K562 (cell line): ENCODE data around the gene LRRC39. TPM values are rescaled to one million over a fixed set of nuclear protein-coding genes. Genes with fewer than 3 reads are reported as not detected.

Experiments used
- ATAC-seq: fragments of 200-7000 bp; cut with Tn5 transposase; 3 replicates; pipeline ENCODE4 v1.9.1; 2020; ENCODE audit warnings: moderate library complexity
- BruUV-seq: library from RNA; stranded (reverse); fragments of 400-500 nt; replicated peaks from 2 replicates; lab custom pipeline; 2021; lab: Mats Ljungman, UMichigan
- CTCF ChIA-PET: fragments of 300-600 bp; formaldehyde crosslinking; extraction: SDS; loops from one replicate; lab custom pipeline; 2021; ENCODE audit warnings: low intra/inter-chr PET ratio; lab: Yijun Ruan, JAX
- POLR2A ChIA-PET: fragments of 300-600, 350-650 bp; sonication (Branson Sonifier 250); formaldehyde crosslinking; extraction: SDS; loops from one replicate; lab custom pipeline; 2021; ENCODE audit warnings: antibody characterized with exemption, inconsistent platforms; lab: Yijun Ruan, JAX
- DNase-seq, 4 experiments: peaks; one replicate each; pipeline versions ENCODE4 v3.0.0 to v3.0.0-alpha.2; 2011 to 2018; ENCODE audit warnings: low spot score in 3 of 4, mixed read lengths in 3 of 4; ENCODE audit errors: extremely low read depth in 1 of 4
- FAIRE-seq: peaks from 2 replicates; lab custom pipeline; 2011; peaks lifted over from hg19 to GRCh38; lab: Jason Lieb, UNC
- H2AFZ ChIP-seq: 2 replicates; pipeline ENCODE4 v1.6.0; 2011; ENCODE audit warnings: low read depth, low read length, control low read depth, inconsistent platforms
- H3K27ac ChIP-seq: fragments of 200-600 bp; 3 replicates; pipeline ENCODE4 v1.8.0; 2011; ENCODE audit warnings: low read depth, mild to moderate bottlenecking, control low read depth, inconsistent platforms, low read length, moderate library complexity, mixed read lengths; ENCODE audit errors: extremely low read depth
- H3K27me3 ChIP-seq, 2 experiments: fragments of 300-600 bp in 1 of 2; 2 replicates in 1 of 2; 3 replicates in 1 of 2; pipeline versions ENCODE4 v1.6.0 to v1.8.0; 2011; ENCODE audit warnings: inconsistent platforms in 2 of 2, low read length in 2 of 2, mild to moderate bottlenecking in 1 of 2, mixed read lengths in 1 of 2, moderate library complexity in 1 of 2; ENCODE audit not compliant: control insufficient read depth in 2 of 2, insufficient read depth in 2 of 2
- H3K36me3 ChIP-seq: fragments of 300-600 bp; 3 replicates; pipeline ENCODE4 v1.8.0; 2011; ENCODE audit warnings: mild to moderate bottlenecking, low read length, inconsistent platforms; ENCODE audit not compliant: control insufficient read depth, insufficient read depth
- H3K4me1 ChIP-seq, 2 experiments: fragments of 200-600 bp in 1 of 2; replicated peaks in 1 of 2; 2 replicates in 1 of 2; 3 replicates in 1 of 2; pipeline versions ENCODE4 v1.5.1 to v1.8.0; 2011; ENCODE audit warnings: inconsistent platforms in 2 of 2, low read length in 2 of 2, mild to moderate bottlenecking in 1 of 2, mixed read lengths in 1 of 2, moderate library complexity in 1 of 2; ENCODE audit not compliant: control insufficient read depth in 2 of 2, insufficient read depth in 2 of 2
- H3K4me2 ChIP-seq: 2 replicates; pipeline ENCODE4 v1.6.1; 2011; ENCODE audit warnings: low read length, control low read depth, inconsistent platforms, mixed read lengths; ENCODE audit not compliant: insufficient read depth
- H3K4me3 ChIP-seq: fragments of 200-600 bp; sonication (generic), shearing (Covaris generic); 2 replicates; pipeline ENCODE4 v1.5.1; 2016; ENCODE audit warnings: control low read depth, inconsistent platforms
- H3K79me2 ChIP-seq: fragments of 200-600 bp; 3 replicates; pipeline ENCODE4 v1.8.0; 2011; ENCODE audit warnings: low read length, inconsistent platforms; ENCODE audit not compliant: control insufficient read depth, insufficient read depth
- H3K9ac ChIP-seq, 2 experiments: 2 replicates each; pipeline versions ENCODE4 v1.6.0 to v1.6.1; 2011; ENCODE audit warnings: low read depth in 2 of 2, low read length in 2 of 2, control low read depth in 1 of 2, inconsistent platforms in 1 of 2, mild to moderate bottlenecking in 1 of 2, mixed read lengths in 1 of 2; ENCODE audit not compliant: insufficient read depth in 1 of 2
- H3K9me1 ChIP-seq: one replicate; pipeline ENCODE4 v1.6.0; 2011; ENCODE audit warnings: inconsistent platforms, mild to moderate bottlenecking, low read length, moderate library complexity; ENCODE audit not compliant: control insufficient read depth, insufficient read depth
- H3K9me3 ChIP-seq: replicated peaks from 2 replicates; pipeline ENCODE4 v1.5.1; 2011; ENCODE audit warnings: low read depth, low read length, inconsistent platforms; ENCODE audit not compliant: control insufficient read depth, insufficient read depth
- H4K20me1 ChIP-seq: replicated peaks from 2 replicates; pipeline ENCODE4 v1.6.1; 2011; ENCODE audit warnings: low read length, inconsistent platforms, mixed read lengths; ENCODE audit not compliant: control insufficient read depth, insufficient read depth
- CHD2 ChIP-seq: IDR thresholded peaks from 2 replicates; pipeline ENCODE4 v1.6.1; 2011; ENCODE audit warnings: low read depth, low read length
- NR2C2 ChIP-seq, 2 experiments: fragments of 200-800 bp in 1 of 2; sonication (Bioruptor generic) in 1 of 2; sonication (generic) in 1 of 2; formaldehyde crosslinking in 1 of 2; IDR thresholded peaks; 2 replicates each; pipeline versions ENCODE4 v1.6.1 to v1.8.0; 2016 to 2022; ENCODE audit warnings: mild to moderate bottlenecking in 1 of 2, missing compliant biosample characterization in 1 of 2, missing genetic modification characterization in 1 of 2, missing genetic modification reagents in 1 of 2
- RAD21 ChIP-seq, 2 experiments: fragments of 250-450 bp in 1 of 2; fragments of 450-650 bp in 1 of 2; sonication (Bioruptor Pico) in 1 of 2; formaldehyde crosslinking in 1 of 2; IDR thresholded peaks in 1 of 2; conservative IDR thresholded peaks in 1 of 2; 2 replicates each; pipeline versions ENCODE4 v1.4.0 to v1.8.0; 2020 to 2022; ENCODE audit warnings: mild to moderate bottlenecking in 2 of 2, moderate library complexity in 1 of 2
- ZNF561 ChIP-seq: fragments of 450-650 bp; formaldehyde crosslinking; conservative IDR thresholded peaks from 2 replicates; pipeline ENCODE4 v1.4.0; 2020; ENCODE audit warnings: mild to moderate bottlenecking, moderate library complexity
- WGBS: fragments of 100-300 bp; shearing (Covaris generic); methylation state at CpG from one replicate; pipeline ENCODE4 v1.1.6; 2016; ENCODE audit warnings: low coverage, mixed read lengths; ENCODE audit not compliant: insufficient coverage; ENCODE audit errors: missing lambda C conversion rate; 5-methylcytosine and 5-hydroxymethylcytosine counted together
- in situ Hi-C: fragments of 300-500 bp; cut with MboI; formaldehyde crosslinking; loops from 4 replicates; pipeline ENCODE4 v1.15.0; 2018; ENCODE audit warnings: inconsistent platforms, mixed read lengths
- intact Hi-C: fragments of 100-400 bp; cut with micrococcal nuclease; formaldehyde crosslinking; loops from 2 replicates; pipeline ENCODE4 v1.14.2; 2022
- polyA plus RNA-seq, 8 experiments: library from polyadenylated mRNA; depleted of rRNA in 4 of 8; stranded (reverse) in 5 of 8; unstranded in 3 of 8; fragments of >200 nt; fragmentation: Nextera tagmentation in 2 of 8; fragmentation: Illumina TruSeq in 1 of 8; extraction: Ambion mirVana in 2 of 8; extraction: Trizol in 1 of 8; gene quantifications; 2 replicates each; pipeline versions ENCODE4 v1.2.1 to v1.2.3, GENCODE V29; 2011 to 2014; ENCODE audit warnings: inconsistent platforms in 1 of 8, missing spikeins in 1 of 8
- total RNA-seq, 7 experiments: library from RNA; depleted of rRNA in 6 of 7; stranded (reverse); fragments of >200 nt in 6 of 7; fragmentation: Illumina TruSeq in 2 of 7; extraction: Trizol in 2 of 7; gene quantifications; 2 replicates each; pipeline versions ENCODE4 v1.2.1 to v1.2.3, GENCODE V29; 2011 to 2021; ENCODE audit warnings: low replicate concordance in 1 of 7
- TF ChIP-seq, protein P1 (sequence below), 3 experiments: IDR thresholded peaks in 2 of 3; conservative IDR thresholded peaks in 1 of 3; 2 replicates each; pipeline ENCODE4 v1.5.1; 2011 to 2012; ENCODE audit warnings: low read length in 3 of 3, mild to moderate bottlenecking in 3 of 3, control low read depth in 2 of 3, improper control_type of control experiment in 1 of 3, inconsistent platforms in 1 of 3, low read depth in 1 of 3, mixed read lengths in 1 of 3, moderate library complexity in 1 of 3; ENCODE audit not compliant: insufficient read depth in 2 of 3

Gene LRRC39
- total and polyA plus RNA-seq, 9 of the 15 experiments (the other 6 are each of a cell fraction or from before 2014, with no cell fraction given) = 1.00 to 3.1 (median 1.3) TPM

DNA sequence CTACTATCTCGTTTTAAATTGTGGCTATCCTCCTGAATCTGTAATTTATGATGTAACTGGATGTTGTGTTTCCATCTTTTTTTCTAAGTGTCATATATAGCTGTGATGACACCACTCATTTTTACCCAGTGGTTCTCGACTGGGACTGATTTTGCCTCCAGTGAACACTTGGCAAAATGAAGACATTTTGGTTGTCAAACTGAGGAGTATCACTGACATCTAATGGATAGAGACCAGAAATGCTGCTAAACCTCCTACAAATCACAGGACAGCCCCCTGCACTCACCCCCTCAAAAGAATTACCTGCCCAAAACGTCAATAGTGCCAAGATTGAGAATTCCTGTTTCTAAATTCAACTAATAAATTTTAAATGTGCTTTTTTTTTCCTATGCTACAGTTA, 43.2 kb downstream of the LRRC39 start:
- no peak overlapping the region for H3K4me3 ChIP-seq
- ChIA-PET POLR2A (no interaction called here), CTCF (interaction anchor here (0.6 kb wide), 1 partner anchor 301 kb away, joined by 3 read pairs; no protein-coding TSS in a partner anchor)
- no TSS peak for BruUV-seq
- H3K9me1 ChIP-seq = no peaks in the 10 kb centered on the region
- ATAC-seq (no peak), DNase-seq (peak in 1 of 4 experiments; percentile 23), FAIRE-seq (no peak)
- 0 out of 2 replicates have a peak, but pooled peaks cover 3% of the 10 kb centered on the region for H4K20me1 ChIP-seq
- in situ Hi-C loops = no loop called here
- H3K27me3 ChIP-seq = no peaks in the 10 kb centered on the region
- peaks cover 54% of the 10 kb centered on the region for H3K36me3 ChIP-seq
- intact Hi-C loops = loop anchor here (2.0 to 10.0 kb wide), 6 partner anchors 96 to 760 kb away; partner anchors contain the start of genes CDC14A, DBT, EXTL2 and RTCA
- H2AFZ ChIP-seq = no peak overlapping the region
- TF ChIP-seq, protein P1, sequence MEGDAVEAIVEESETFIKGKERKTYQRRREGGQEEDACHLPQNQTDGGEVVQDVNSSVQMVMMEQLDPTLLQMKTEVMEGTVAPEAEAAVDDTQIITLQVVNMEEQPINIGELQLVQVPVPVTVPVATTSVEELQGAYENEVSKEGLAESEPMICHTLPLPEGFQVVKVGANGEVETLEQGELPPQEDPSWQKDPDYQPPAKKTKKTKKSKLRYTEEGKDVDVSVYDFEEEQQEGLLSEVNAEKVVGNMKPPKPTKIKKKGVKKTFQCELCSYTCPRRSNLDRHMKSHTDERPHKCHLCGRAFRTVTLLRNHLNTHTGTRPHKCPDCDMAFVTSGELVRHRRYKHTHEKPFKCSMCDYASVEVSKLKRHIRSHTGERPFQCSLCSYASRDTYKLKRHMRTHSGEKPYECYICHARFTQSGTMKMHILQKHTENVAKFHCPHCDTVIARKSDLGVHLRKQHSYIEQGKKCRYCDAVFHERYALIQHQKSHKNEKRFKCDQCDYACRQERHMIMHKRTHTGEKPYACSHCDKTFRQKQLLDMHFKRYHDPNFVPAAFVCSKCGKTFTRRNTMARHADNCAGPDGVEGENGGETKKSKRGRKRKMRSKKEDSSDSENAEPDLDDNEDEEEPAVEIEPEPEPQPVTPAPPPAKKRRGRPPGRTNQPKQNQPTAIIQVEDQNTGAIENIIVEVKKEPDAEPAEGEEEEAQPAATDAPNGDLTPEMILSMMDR (IDR thresholded peaks at IDR 0.05 in 2 of 3, conservative IDR thresholded peaks at IDR 0.05 in 1 of 3; ENCODE audit: insufficient read depth in 2 of 3, low read depth in 1 of 3, low read length in 3 of 3) = peak in 2 of 3 experiments; percentile 16 to 22; a peak in 1 of 6 replicates
- TF ChIP-seq CHD2 = no peak
- TF ChIP-seq ZNF561 = no peak
- TF ChIP-seq NR2C2 (CRISPR knock-in tag; IDR thresholded peaks at IDR 0.05) = no peak
- TF ChIP-seq NR2C2 (tag; IDR thresholded peaks at IDR 0.05) = no peak
- TF ChIP-seq RAD21 (CRISPR knock-in tag; conservative IDR thresholded peaks at IDR 0.05 in 1 of 2, IDR thresholded peaks at IDR 0.05 in 1 of 2) = peak in 1 of 2 experiments; percentile 24; a peak in 1 of 4 replicates
- H3K9ac ChIP-seq = no peak overlapping the region
- H3K27ac ChIP-seq = no peak overlapping the region
- H3K4me1 ChIP-seq = peaks cover 3 to 6% of the 10 kb centered on the region in 2 experiments; a peak in 2 of 5 replicates
- no peaks in the 10 kb centered on the region for H3K9me3 ChIP-seq
- H3K79me2 ChIP-seq = peaks cover 59% of the 10 kb centered on the region
- WGBS = 48% methylated on average over 3 of the region's 3 CpGs
- no peak overlapping the region for H3K4me2 ChIP-seq
